ENCODE results near the gene NME2.
"Not testable (repeated sequence)": the region's sequence is repeated elsewhere in the genome, so short reads cannot be mapped to it uniquely, and the experiment has no call there.

NME2 gene

DNA sequence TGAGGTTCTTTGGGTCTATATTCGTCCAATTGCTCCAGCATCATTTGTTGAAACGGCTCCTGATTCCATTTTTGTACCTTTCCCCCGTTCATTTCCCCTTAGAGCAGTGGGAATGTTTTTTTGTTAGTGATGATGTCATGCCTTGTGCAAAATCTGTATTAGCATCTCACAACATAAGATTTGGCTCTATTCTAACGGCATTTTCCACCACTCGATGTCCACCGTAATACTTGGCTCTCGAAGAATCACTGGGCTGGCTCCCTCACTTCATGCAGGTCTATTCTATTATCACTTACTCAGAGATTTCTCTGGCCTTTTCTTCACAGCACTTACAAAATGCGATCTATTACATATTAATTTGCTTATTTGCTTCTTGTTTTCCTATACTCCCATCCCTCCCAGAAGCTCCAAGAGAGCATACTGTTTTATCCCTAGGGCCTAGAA, 13.4 kb upstream of the NME2 start:
- no peak for DNase-seq (ENCODE audit: low spot score)

- DNase-seq (ENCODE audit: low spot score), result peak; percentile 100
These were observed 12.8 kb upstream of the NME2 start, which contains the start of gene NME1 for GRCh38 chr17:51153210-51154072. Gene NME1 (plus strand): TSS chr17:51153559. CDS start chr17:51155655, 2,096 bp downstream.

GRCh38 chr17:51154176-51154575, 12.0 kb upstream of the NME2 start:
- no peak for DNase-seq (ENCODE audit: low spot score)

DNA sequence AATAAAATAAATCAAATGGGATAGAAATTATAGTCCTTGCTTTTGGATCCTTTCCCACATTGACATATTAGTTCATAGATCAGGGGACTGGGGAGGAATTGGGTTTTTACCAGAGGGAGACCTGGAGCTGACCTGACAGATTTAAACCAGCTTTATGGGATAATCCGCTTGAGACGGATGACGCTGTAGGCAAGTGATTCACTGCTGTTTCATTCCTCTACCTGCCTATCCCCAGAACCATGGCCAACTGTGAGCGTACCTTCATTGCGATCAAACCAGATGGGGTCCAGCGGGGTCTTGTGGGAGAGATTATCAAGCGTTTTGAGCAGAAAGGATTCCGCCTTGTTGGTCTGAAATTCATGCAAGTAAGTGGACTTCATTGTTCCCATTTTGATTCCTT, 10.8 kb upstream of the NME2 start:
- DNase-seq (ENCODE audit: low spot score), result no peak

- DNase-seq (ENCODE audit: low spot score), result no peak
These were observed 6.6 kb upstream of the NME2 start for GRCh38 chr17:51159604-51160003.

- no peak for DNase-seq (ENCODE audit: low spot score)
These were observed 4.7 kb upstream of the NME2 start for GRCh38 chr17:51161541-51161940.

GRCh38 chr17:51164911-51165679, 1.1 kb upstream of the NME2 start:
- DNase-seq (ENCODE audit: low spot score), result peak; percentile 43

- DNase-seq (ENCODE audit: low spot score), result no peak
These were observed 472 bp upstream of the NME2 start for GRCh38 chr17:51165680-51166197.

DNA sequence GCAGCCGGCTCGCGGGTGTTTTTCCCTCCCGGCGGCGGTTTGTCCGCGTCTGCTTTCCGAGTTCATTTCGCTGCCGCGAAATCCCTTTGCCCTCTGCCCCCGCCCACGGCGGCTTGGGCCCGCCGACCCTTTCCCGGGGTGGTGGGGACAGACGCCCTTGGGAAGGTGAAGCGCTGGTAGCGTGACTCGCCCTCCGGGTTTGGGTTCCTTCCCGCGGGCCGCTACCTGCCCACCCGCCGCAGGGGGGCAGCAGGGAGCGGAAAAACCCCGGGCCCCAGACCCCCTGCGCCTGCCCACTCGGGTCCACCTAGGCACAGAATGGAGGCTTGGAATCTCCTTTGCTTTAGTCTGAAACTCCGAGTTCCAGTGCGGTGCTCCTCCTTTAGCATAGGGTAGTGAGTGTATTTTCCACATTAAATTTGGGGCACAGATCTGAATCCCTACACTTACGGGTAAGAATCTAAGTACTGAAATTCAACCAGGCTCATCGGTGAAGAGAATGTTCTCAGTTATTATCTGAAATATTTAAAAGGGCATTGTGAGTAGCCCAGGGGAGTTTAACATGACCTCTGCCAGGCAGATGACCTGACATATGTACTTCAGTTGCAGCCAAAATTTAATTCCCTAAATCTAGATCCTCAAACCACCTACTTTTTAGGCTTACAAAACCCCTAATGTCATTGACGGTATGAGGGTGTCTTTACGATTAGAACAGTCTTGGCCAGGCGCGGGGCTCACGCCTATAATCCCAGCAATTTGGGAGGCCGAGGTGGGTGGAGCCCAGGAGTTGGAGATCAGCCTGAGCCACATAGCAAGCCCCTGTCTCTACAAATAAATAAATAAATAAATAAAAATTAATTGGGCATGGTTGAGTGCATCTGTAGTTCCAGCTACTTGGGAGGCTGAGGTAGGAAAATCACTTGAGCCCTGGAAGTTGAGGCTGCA, 1.0 kb downstream of the NME2 start:
- peak; percentile 79 for DNase-seq (ENCODE audit: low spot score)

DNA sequence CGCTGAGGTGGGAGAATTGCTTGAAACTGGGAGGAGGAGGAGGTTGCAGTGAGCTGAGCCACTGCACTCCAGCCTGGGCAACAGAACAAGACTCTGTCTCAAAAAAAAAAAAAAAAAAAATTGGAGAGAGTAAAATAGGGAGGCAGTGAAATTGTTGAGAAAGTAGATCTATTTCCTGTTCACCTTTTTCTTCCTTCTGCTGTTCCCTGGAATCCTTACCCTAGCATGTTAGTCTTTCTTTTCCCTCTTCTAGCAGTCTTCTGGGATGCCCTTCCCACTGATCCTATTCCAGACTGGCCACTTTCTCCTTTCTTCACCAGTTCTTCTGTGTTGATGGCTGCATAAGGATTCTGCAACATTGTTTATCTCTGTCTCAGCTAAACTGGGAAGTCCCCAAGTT, 3.1 kb downstream of the NME2 start:
- no peak for DNase-seq (ENCODE audit: low spot score)

GRCh38 chr17:51170736-51171135, 4.5 kb downstream of the NME2 start:
- DNase-seq (ENCODE audit: low spot score), result no peak

DNA sequence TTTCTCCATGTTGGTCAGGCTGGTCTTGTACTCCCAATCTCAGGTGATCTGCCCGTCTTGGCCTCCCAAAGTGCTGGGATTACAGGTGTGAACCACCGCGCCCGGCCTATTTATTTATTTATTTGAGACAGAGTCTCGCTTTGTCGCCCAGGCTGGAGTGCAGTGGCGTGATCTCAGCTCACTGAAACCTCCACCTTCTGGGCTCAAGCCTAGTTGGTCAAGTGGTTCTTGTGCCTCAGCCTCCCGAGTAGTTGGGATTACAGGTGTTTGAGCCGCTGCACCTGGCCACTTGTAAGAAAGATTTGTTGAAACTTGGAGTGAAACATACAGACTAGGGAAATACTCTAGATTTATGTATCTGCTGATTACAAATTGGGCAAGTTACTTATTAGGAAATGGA, 5.8 kb downstream of the NME2 start:
- DNase-seq (ENCODE audit: low spot score), result not testable (repeated sequence)

- DNase-seq (ENCODE audit: low spot score), result no peak
These were observed 14.3 kb downstream of the NME2 start for GRCh38 chr17:51180486-51180885.

- DNase-seq (ENCODE audit: low spot score), result peak; percentile 67
These were observed 17.9 kb downstream of the NME2 start for GRCh38 chr17:51184124-51184523.

- DNase-seq (ENCODE audit: low spot score), result no peak
These were observed 19.6 kb downstream of the NME2 start for GRCh38 chr17:51185763-51186332.

GRCh38 chr17:51188271-51188833, 22.1 kb downstream of the NME2 start:
- no peak for DNase-seq (ENCODE audit: low spot score)

DNA sequence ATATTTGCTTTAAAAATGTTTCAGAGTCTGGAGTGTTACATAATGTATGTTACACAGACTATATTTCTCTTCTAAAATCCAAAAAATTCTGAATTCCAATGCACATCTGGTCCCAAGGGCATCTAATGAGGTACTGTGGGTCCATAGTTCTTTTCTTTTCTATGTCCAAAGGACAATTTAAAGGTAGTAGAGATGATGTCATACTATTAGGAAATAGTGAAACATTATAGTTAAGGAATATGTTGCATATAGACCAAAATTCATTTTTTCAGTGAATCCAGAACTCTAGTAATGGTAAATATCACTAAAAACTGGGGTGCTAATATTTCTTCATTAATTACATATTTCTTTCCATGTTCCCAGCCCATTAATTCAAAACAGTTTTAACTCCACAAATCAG, 23.0 kb downstream of the NME2 start:
- no peak for DNase-seq (ENCODE audit: low spot score)

- DNase-seq (ENCODE audit: low spot score), result no peak
These were observed 23.4 kb downstream of the NME2 start for GRCh38 chr17:51189628-51190027.

- DNase-seq (ENCODE audit: low spot score), result no peak
These were observed 25.7 kb downstream of the NME2 start for GRCh38 chr17:51191895-51192294.

GRCh38 chr17:51197754-51198153, 31.5 kb downstream of the NME2 start:
- no peak for DNase-seq (ENCODE audit: low spot score)

- DNase-seq (ENCODE audit: low spot score), result no peak
These were observed 34.1 kb downstream of the NME2 start for GRCh38 chr17:51200295-51200694.

Measured in SK-N-DZ (cell line).